GM21576 (cell line): Measurements from ENCODE around the gene PLCB4.

Experiments used
- ATAC-seq: cut with Tn5 transposase; IDR thresholded peaks from one replicate; pipeline ENCODE4 v1.9.1; 2021; ENCODE audit warnings: mild to moderate bottlenecking, moderate library complexity; ENCODE audit not compliant: unreplicated experiment

PLCB4 gene

DNA sequence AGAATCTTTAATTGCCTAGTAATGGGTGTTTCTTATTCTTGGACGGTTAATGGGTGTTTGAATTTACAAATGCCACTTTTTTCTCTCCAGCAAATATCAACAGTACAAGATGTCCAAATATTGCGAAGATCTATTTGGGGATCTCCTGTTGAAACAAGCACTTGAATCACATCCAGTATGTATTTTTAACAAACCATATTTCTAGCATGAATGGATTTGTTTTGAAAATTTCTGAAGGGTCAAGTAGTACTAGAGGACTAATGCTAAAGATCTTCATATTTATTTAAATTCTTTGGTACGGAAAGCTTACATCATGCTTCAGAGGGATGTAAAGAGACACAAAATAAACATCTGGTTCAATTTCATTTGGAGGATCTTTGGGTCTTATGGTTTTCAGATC, 321.6 kb downstream of the PLCB4 start:
- ATAC-seq, result no peak

GRCh38 chr20:9392892-9393857, 324.3 kb downstream of the PLCB4 start:
- no peak for ATAC-seq

GRCh38 chr20:9395971-9396370, 327.1 kb downstream of the PLCB4 start:
- ATAC-seq, result no peak

GRCh38 chr20:9397928-9398327, 329.0 kb downstream of the PLCB4 start:
- ATAC-seq, result peak; percentile 96

DNA sequence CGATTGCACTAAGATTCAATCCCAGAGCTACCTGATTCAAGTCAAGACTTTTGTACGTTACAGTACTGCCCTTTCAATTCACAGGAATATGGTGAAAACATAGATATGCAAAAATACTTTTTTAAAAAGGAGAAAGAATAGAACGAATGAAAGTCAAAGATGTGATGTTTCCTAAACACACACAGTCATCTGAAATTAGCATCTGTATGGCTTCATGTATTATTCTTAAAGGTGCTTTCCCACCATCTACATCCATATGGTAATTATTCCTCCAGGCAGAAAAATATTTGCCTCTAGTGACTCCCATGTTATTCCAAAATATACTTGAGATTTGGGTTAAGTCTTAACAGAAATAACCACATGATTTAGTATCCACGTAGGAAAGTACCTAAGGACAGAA, 330.0 kb downstream of the PLCB4 start:
- ATAC-seq, result no peak

DNA sequence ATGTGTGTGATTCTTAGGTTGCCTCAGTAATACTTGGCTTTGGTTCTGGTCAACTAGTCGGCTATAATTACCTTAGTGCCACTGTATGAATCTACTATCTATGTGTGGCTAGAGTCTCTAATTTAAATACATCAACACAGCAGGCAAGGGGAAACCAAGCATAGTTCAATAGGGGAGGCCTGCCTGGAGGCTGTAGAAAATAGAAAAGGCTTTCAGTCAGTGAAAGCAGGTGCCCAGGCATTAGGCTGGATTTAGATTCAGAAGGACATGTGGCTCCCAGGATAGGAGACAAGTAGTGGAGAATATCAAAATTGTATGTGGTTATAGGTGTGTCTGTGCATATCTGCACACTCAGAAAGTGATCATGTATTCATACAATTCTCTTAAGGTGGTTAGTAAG, 330.4 kb downstream of the PLCB4 start:
- ATAC-seq, result no peak

GRCh38 chr20:9400171-9401025, 331.5 kb downstream of the PLCB4 start:
- ATAC-seq, result no peak

DNA sequence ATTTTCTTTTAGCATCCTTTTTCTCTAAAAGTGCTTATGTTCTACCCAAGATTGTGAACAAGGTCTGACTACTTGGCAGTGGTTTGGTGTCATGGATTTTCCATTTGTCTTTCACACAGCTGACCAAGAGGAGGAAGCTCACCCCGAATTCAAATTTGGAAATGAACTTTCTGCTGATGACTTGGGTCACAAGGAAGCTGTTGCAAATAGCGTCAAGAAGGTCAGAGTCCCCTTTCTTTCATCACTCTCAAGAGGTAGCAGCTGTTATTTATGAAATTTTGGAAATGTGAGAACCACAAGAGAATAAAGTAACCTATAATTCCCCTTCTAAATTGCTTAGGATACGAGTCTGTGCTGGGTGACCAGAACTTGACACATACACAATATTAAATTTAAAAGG, 332.5 kb downstream of the PLCB4 start:
- no peak for ATAC-seq

GRCh38 chr20:9402141-9402540, 333.3 kb downstream of the PLCB4 start:
- no peak for ATAC-seq

GRCh38 chr20:9402546-9402945, 333.7 kb downstream of the PLCB4 start:
- no peak for ATAC-seq

GRCh38 chr20:9403448-9403847, 334.6 kb downstream of the PLCB4 start:
- no peak for ATAC-seq

DNA sequence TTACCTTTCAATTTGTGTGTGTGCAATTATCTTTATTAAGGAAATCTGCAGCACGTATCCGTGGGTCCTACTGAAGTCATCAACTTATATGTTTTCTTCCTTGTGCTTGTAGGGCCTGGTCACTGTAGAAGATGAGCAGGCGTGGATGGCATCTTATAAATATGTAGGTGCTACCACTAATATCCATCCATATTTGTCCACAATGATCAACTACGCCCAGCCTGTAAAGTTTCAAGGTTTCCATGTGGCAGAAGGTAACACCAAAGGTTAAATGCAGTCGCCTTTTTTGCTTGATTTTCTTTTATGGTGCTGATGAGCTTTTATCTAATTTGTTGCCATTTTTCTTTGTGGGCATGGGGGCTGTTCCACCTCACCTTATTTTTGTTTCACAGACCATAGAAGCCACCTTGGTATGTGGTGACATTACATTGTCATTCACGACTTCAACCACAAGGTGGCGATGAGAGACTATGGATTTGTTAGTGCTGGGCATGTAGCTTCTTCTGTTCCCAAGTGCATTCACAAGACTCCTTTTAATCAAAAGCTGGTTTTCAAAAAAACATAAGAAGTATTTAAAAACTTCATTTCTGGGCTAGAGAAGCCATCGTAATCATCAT, 339.0 kb downstream of the PLCB4 start:
- ATAC-seq, result peak; percentile 52

DNA sequence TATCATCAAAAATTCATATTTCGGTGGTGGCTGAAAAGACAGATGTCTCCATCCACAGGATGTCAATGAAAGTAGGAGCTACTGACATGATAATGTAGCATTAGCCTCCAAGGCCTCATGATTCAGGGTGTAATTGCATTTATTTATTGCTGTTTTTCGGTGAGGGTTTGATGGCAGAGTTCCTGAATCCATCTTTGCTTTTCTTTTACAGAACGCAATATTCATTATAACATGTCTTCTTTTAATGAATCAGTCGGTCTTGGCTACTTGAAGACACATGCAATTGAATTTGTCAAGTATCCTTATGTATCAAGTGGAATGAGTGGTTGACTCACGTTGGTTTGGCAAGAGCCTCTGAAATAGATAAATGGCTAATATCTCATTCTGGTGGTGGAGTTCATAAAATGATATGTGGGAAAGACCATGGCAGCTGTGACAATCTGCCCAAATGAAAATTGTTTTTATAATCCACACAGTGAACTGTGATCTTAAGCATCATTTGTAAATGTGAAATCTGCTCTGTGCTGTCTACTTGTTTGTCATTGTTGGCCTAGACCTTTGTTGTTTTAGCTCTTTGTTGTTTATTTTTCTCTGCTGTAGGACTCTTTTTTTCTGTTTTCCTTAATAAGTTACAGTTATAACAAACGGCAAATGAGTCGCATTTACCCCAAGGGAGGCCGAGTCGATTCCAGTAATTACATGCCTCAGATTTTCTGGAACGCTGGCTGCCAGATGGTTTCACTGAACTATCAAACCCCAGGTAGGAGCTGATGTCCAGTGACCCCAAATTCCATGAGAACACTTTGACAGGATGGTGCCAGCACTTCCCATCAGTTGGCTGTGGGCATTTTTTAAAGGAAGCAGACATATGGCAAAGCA, 339.8 kb downstream of the PLCB4 start:
- ATAC-seq, result no peak

GRCh38 chr20:9409352-9409751, 340.5 kb downstream of the PLCB4 start:
- ATAC-seq, result no peak

DNA sequence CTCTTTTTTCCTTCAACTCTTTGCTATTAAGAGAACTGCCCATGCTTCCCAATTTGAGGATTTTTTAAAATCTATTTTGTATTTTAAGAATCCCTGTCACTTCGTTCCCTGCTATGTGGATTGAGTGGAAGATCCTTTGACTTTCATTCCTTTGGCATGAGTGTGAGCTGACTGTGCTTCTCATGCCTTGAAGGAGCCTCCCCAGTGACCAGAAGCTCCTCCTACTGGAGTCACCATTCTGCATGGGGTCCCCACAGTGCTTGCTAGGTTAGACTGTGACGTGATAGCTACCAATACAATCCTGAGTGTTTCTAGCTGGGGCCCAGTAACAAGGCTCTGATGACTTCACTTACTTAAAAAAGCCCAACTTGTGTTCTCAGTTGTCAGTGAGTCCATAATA, 341.1 kb downstream of the PLCB4 start:
- ATAC-seq, result no peak

DNA sequence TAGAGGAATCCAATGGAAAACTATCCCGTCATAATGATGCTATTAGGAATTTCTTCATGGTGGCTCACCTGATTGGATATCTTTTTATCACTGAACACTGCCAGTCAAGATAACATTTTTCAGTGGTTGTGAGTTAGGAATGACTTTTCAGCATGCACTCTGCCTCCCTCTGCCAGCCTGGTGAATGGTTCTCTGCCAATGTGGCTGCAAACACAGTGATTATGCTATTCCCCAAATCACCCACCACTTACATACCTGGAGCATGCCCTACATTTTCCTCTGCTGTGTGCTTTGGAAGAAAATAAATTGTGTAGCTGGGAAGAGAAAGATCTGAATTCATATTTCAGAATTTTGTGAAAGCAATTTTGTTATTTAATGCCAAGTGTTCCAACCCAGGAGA, 342.9 kb downstream of the PLCB4 start:
- ATAC-seq, result no peak

- ATAC-seq, result peak; percentile 89
Measured at GRCh38 chr20:9412309-9412708, 343.4 kb downstream of the PLCB4 start.

DNA sequence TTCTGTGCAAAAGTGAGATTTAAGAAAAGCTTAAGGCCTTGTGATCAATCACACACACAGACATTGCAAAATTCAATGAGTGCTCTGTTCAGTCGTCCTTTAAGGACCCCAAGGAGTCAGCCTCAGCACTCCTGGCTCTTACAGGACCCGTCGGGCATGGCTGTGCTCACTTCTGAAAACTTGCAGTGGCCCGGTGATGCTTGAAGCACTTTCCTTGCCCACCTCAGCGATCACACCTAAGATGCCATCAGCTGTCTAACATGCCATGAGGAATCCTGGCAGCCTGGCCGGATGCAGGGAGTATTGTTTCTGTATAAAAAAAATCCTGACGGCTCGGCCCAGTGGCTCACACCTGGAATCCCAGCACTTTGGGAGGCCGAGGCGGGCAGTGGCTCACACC, 344.1 kb downstream of the PLCB4 start:
- no peak for ATAC-seq

DNA sequence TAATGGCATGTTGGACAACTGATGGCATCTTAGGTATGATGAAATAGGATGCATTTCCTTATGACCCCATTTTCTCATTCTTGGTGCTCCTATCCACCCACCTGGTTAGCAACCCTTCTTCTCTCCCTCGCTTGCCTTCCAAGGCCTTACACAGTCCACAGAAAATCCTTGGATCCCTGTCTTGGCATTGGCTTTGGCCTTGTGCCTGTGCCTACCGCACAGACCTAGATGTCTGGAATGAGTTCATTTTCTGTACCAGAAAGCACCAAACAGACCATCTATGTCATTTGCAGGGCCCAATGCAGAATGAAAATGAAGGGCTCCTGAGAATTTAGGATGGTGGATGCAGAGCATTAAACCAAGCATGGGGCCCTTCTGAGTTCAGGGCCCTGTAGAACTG, 346.5 kb downstream of the PLCB4 start:
- no peak for ATAC-seq

- ATAC-seq, result no peak
Measured at GRCh38 chr20:9416421-9416820, 347.5 kb downstream of the PLCB4 start.
